ENCODE results near the gene SCUBE3. TPM values are rescaled to one million over a fixed set of nuclear protein-coding genes. Genes with fewer than 3 reads are reported as not detected.

Gene SCUBE3
- total and polyA plus RNA-seq, 2 experiments from 2014 or later: 78.2 to 78.7 TPM

DNA sequence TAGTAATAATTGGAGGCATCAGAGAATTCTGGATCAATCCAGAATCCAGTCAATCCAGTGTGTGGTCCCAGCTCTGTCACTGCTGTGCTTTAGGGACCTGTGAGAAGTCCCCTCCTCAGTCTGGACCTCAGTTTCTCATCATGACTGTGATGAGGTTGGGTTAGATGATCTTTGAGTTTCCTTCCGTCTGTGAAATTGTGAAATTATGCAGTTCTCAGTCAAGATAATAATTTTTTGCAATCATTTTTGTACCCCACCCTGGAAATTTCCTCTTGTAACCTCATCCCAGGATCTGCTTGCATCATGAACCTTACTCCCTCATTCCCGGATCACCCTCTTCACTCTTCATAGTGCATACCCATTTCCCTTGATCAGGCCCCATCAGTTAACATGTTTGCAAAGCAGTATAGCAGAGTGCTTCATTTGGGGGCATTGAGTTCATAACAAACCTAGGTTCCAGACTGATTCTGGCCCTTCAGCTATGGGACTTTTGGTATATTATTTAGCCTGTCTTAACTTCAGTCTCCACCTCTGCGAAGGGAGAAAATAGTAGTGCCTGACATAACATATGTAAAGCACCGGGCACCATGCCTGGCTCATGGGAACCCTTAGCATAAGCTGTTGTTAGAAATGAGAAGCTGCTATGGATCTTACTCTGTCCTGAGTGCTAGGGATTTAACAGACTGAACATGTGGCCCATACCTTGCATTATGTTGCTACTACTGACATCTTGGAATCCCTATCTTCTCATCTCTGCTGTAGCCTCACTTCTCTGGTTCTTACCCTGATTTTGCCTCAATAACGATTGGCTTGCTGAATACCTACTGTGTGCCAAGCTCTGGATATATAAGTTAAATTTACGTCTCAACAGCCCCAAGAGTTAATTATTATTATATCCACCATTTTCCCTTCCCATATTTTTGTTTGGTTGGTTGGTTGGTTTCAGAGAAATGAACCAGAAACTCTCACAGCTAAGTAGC, 47.1 kb downstream of the SCUBE3 start:
- Histone ChIP-seq H3K9me3 (ENCODE audit: low read depth) (no peaks in the 10 kb centered on the region), H3K4me3 (peak overlapping the region; percentile 55), H3K27ac (peak overlapping the region; percentile 90), H3K27me3 (no peaks in the 10 kb centered on the region), H3K36me3 (no peaks in the 10 kb centered on the region), H3K4me1 (ENCODE audit: low read depth) (peaks cover 44% of the 10 kb centered on the region)
- DNase-seq (ENCODE audit: low read depth in 1 of 2, low spot score in 1 of 2): peak in 1 of 2 donors; percentile 8
- TF ChIP-seq, protein P1, sequence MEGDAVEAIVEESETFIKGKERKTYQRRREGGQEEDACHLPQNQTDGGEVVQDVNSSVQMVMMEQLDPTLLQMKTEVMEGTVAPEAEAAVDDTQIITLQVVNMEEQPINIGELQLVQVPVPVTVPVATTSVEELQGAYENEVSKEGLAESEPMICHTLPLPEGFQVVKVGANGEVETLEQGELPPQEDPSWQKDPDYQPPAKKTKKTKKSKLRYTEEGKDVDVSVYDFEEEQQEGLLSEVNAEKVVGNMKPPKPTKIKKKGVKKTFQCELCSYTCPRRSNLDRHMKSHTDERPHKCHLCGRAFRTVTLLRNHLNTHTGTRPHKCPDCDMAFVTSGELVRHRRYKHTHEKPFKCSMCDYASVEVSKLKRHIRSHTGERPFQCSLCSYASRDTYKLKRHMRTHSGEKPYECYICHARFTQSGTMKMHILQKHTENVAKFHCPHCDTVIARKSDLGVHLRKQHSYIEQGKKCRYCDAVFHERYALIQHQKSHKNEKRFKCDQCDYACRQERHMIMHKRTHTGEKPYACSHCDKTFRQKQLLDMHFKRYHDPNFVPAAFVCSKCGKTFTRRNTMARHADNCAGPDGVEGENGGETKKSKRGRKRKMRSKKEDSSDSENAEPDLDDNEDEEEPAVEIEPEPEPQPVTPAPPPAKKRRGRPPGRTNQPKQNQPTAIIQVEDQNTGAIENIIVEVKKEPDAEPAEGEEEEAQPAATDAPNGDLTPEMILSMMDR (IDR thresholded peaks at IDR 0.05; ENCODE audit: low read depth, low read length): no peak

DNA sequence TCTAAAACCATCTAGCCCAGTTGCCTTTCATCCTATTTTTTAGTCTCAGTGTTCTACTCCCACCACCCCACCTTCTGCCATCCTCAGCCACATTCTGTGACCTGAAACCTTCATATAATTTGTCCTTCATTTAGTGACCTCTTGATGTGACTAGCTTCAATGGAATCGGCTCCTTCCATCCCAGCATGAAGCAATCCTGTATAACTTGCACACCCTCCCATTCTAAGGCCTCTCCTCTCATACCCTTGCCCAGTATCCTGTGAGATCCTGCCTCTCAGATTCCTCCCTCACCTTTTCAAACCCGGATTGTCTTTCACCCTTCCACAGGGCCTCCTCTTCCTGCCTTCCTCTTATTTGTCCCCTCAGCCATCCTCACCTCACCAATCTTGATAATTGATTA, 48.8 kb downstream of the SCUBE3 start:
- H3K27ac ChIP-seq: peak overlapping the region; percentile 80
- no peaks in the 10 kb centered on the region for H3K9me3 ChIP-seq (ENCODE audit: low read depth)
- no peak overlapping the region for H3K4me3 ChIP-seq
- peaks cover 57% of the 10 kb centered on the region for H3K4me1 ChIP-seq (ENCODE audit: low read depth)
- TF ChIP-seq, protein P1 (IDR thresholded peaks at IDR 0.05; ENCODE audit: low read depth, low read length): no peak
- peak in 1 of 2 donors; percentile 21 for DNase-seq (ENCODE audit: low read depth in 1 of 2, low spot score in 1 of 2)
- no peaks in the 10 kb centered on the region for H3K36me3 ChIP-seq
- H3K27me3 ChIP-seq: no peaks in the 10 kb centered on the region

- H3K36me3 ChIP-seq: no peaks in the 10 kb centered on the region
- H3K27ac ChIP-seq: peak overlapping the region; percentile 80
- H3K9me3 ChIP-seq (ENCODE audit: low read depth): no peaks in the 10 kb centered on the region
- H3K4me3 ChIP-seq: no peak overlapping the region
- peak in 1 of 2 donors; percentile 28 for DNase-seq (ENCODE audit: low read depth in 1 of 2, low spot score in 1 of 2)
- TF ChIP-seq, protein P1 (IDR thresholded peaks at IDR 0.05; ENCODE audit: low read depth, low read length): no peak
- H3K27me3 ChIP-seq: no peaks in the 10 kb centered on the region
- peaks cover 74% of the 10 kb centered on the region for H3K4me1 ChIP-seq (ENCODE audit: low read depth)
Measured at GRCh38 chr6:35264550-35265274, 51.0 kb downstream of the SCUBE3 start.

- Histone ChIP-seq H3K27me3 (no peaks in the 10 kb centered on the region), H3K27ac (peak overlapping the region; percentile 80), H3K36me3 (no peaks in the 10 kb centered on the region), H3K9me3 (ENCODE audit: low read depth) (no peaks in the 10 kb centered on the region), H3K4me3 (no peak overlapping the region), H3K4me1 (ENCODE audit: low read depth) (peaks cover 71% of the 10 kb centered on the region)
- DNase-seq (ENCODE audit: low read depth in 1 of 2, low spot score in 1 of 2): no peak
- TF ChIP-seq, protein P1 (IDR thresholded peaks at IDR 0.05; ENCODE audit: low read depth, low read length): no peak
Measured at GRCh38 chr6:35265523-35265922, 51.8 kb downstream of the SCUBE3 start.

GRCh38 chr6:35267446-35267845, 53.7 kb downstream of the SCUBE3 start:
- no peaks in the 10 kb centered on the region for H3K36me3 ChIP-seq
- peak overlapping the region; percentile 30 for H3K27ac ChIP-seq
- no peak for DNase-seq (ENCODE audit: low read depth in 1 of 2, low spot score in 1 of 2)
- H3K4me1 ChIP-seq (ENCODE audit: low read depth): peaks cover 65% of the 10 kb centered on the region
- H3K9me3 ChIP-seq (ENCODE audit: low read depth): no peaks in the 10 kb centered on the region
- H3K4me3 ChIP-seq: no peak overlapping the region
- H3K27me3 ChIP-seq: no peaks in the 10 kb centered on the region
- TF ChIP-seq, protein P1 (IDR thresholded peaks at IDR 0.05; ENCODE audit: low read depth, low read length): no peak

Data from cardiac muscle cell (in vitro differentiated cells and primary cell).